HCT116 (cell line): ENCODE data around the gene SRGAP1. TPM values are rescaled to one million over a fixed set of nuclear protein-coding genes. Genes with fewer than 3 reads are reported as not detected.

Source experiments
- ATAC-seq: fragments of 200-7000 bp; cut with Tn5 transposase; 2 replicates; pipeline ENCODE4 v1.9.1; 2020; ENCODE audit warnings: mild to moderate bottlenecking, moderate library complexity
- BruUV-seq: library from RNA; stranded (reverse); fragments of 400-500 nt; replicated peaks from 2 replicates; lab custom pipeline; 2021; lab: Mats Ljungman, UMichigan
- CTCF ChIA-PET: fragments of 300-600 bp; sonication (Branson Sonifier 250); formaldehyde crosslinking; loops from one replicate; lab custom pipeline; 2021; ENCODE audit warnings: antibody characterized with exemption; lab: Charles Lee
- POLR2A ChIA-PET: fragments of 300-600, 350-600 bp; sonication (Branson Sonifier 250); formaldehyde crosslinking; loops from one replicate; lab custom pipeline; 2021; ENCODE audit warnings: antibody characterized with exemption; lab: Charles Lee
- RAD21 ChIA-PET, 2 experiments: fragments of 300-600 bp; sonication (Branson Sonifier 250); formaldehyde crosslinking; loops; one replicate each; lab custom pipeline; 2023; ENCODE audit warnings: low total read pairs in 2 of 2; ENCODE audit not compliant: uncharacterized antibody in 2 of 2, unreplicated experiment in 2 of 2, low non-redundant PET in 1 of 2; lab: Charles Lee
- DNase-seq: peaks from one replicate; pipeline ENCODE4 v3.0.0-alpha.2; 2010; ENCODE audit warnings: low read depth, low spot score
- H2AFZ ChIP-seq: fragments of 200-600 bp; shearing (Covaris generic), sonication (generic); 2 replicates; pipeline ENCODE4 v1.6.1; 2017; ENCODE audit warnings: low read depth, mixed run types, mixed read lengths, antibody characterized with exemption, low read length; ENCODE audit not compliant: poor library complexity, severe bottlenecking
- H3K27ac ChIP-seq: 2 replicates; pipeline ENCODE4 v1.5.1; 2012; ENCODE audit warnings: low read depth, low read length
- H3K27me3 ChIP-seq: fragments of 200-600 bp; sonication (generic); 2 replicates; pipeline ENCODE4 v1.6.1; 2016; ENCODE audit warnings: mixed run types, low read length, mixed read lengths; ENCODE audit not compliant: insufficient read depth
- H3K36me3 ChIP-seq, 2 experiments: fragments of 200-500 bp in 1 of 2; fragments of 200-600 bp in 1 of 2; sonication (Bioruptor generic) in 1 of 2; sonication (generic) in 1 of 2; 2 replicates each; pipeline versions ENCODE4 v1.5.1 to v1.6.1; 2014 to 2016; ENCODE audit warnings: low read length in 2 of 2, inconsistent platforms in 1 of 2, mixed read lengths in 1 of 2, mixed run types in 1 of 2; ENCODE audit not compliant: insufficient read depth in 2 of 2, control insufficient read depth in 1 of 2
- H3K4me1 ChIP-seq, 2 experiments: fragments of 200-600 bp in 1 of 2; sonication (generic) in 1 of 2; 2 replicates each; pipeline versions ENCODE4 v1.5.1 to v1.6.1; 2012 to 2017; ENCODE audit warnings: low read length in 2 of 2, inconsistent platforms in 1 of 2, mild to moderate bottlenecking in 1 of 2, mixed read lengths in 1 of 2, mixed run types in 1 of 2, moderate library complexity in 1 of 2; ENCODE audit not compliant: insufficient read depth in 2 of 2, control insufficient read depth in 1 of 2
- H3K4me2 ChIP-seq: fragments of 200-600 bp; sonication (generic); 2 replicates; pipeline ENCODE4 v1.6.1; 2017; ENCODE audit warnings: mixed run types, low read length, mixed read lengths
- H3K4me3 ChIP-seq, 2 experiments: fragments of 200-600 bp in 1 of 2; sonication (generic) in 1 of 2; replicated peaks in 1 of 2; 2 replicates each; pipeline ENCODE4 v1.5.1; 2011 to 2016; ENCODE audit warnings: low read length in 2 of 2, control low read depth in 1 of 2, low read depth in 1 of 2, mild to moderate bottlenecking in 1 of 2, mixed read lengths in 1 of 2, mixed run types in 1 of 2
- H3K79me2 ChIP-seq: fragments of 200-600 bp; sonication (generic); 2 replicates; pipeline ENCODE4 v1.6.1; 2017; ENCODE audit warnings: mild to moderate bottlenecking, mixed run types, low read length, moderate library complexity, mixed read lengths; ENCODE audit not compliant: insufficient read depth
- H3K9ac ChIP-seq: fragments of 200-600 bp; sonication (generic); 2 replicates; pipeline ENCODE4 v1.6.1; 2016; ENCODE audit warnings: low read length, mixed read lengths
- H3K9me2 ChIP-seq: fragments of 200-600 bp; sonication (generic), shearing (Covaris generic); 2 replicates; pipeline ENCODE4 v1.6.1; 2017; ENCODE audit warnings: mixed run types, mild to moderate bottlenecking, moderate library complexity; ENCODE audit not compliant: insufficient read depth
- H3K9me3 ChIP-seq, 2 experiments: fragments of 200-500 bp in 1 of 2; fragments of 200-600 bp in 1 of 2; sonication (Bioruptor generic) in 1 of 2; sonication (generic) in 1 of 2; 2 replicates each; pipeline ENCODE4 v1.6.1; 2014 to 2017; ENCODE audit warnings: low read length in 2 of 2, mixed read lengths in 2 of 2, inconsistent platforms in 1 of 2, low read depth in 1 of 2, mild to moderate bottlenecking in 1 of 2, mixed run types in 1 of 2, moderate library complexity in 1 of 2; ENCODE audit not compliant: control insufficient read depth in 1 of 2, insufficient read depth in 1 of 2
- H4K20me1 ChIP-seq: fragments of 200-600 bp; sonication (generic), shearing (Covaris generic); 2 replicates; pipeline ENCODE4 v1.6.1; 2017; ENCODE audit warnings: mixed run types, mild to moderate bottlenecking, moderate library complexity; ENCODE audit not compliant: insufficient read depth
- ATF3 ChIP-seq: IDR thresholded peaks from 2 replicates; pipeline ENCODE4 v1.6.1; 2012
- CBX3 ChIP-seq: IDR thresholded peaks from 2 replicates; pipeline ENCODE4 v1.6.1; 2012; ENCODE audit warnings: low read depth
- CEBPB ChIP-seq: IDR thresholded peaks from 2 replicates; pipeline ENCODE4 v1.6.1; 2012; ENCODE audit warnings: low read depth
- CTCF ChIP-seq, 3 experiments: fragments of 200-600 bp in 1 of 3; sonication (generic) in 1 of 3; IDR thresholded peaks in 2 of 3; conservative IDR thresholded peaks in 1 of 3; 2 replicates each; pipeline ENCODE4 v1.5.1; 2012 to 2017; ENCODE audit warnings: low read depth in 2 of 3, low read length in 2 of 3, antibody characterized with exemption in 1 of 3, borderline replicate concordance in 1 of 3, control low read depth in 1 of 3, mild to moderate bottlenecking in 1 of 3, mixed read lengths in 1 of 3, mixed run types in 1 of 3, moderate library complexity in 1 of 3; ENCODE audit not compliant: insufficient read depth in 1 of 3
- EGR1 ChIP-seq: IDR thresholded peaks from 2 replicates; pipeline ENCODE4 v1.6.1; 2012; ENCODE audit warnings: low read depth
- ELF1 ChIP-seq: IDR thresholded peaks from 2 replicates; pipeline ENCODE4 v1.6.1; 2012; ENCODE audit warnings: low read depth, borderline replicate concordance
- EZH2 ChIP-seq: fragments of 200-600 bp; sonication (generic); IDR thresholded peaks from 2 replicates; pipeline ENCODE4 v1.6.1; 2017; ENCODE audit warnings: antibody characterized with exemption, mixed run types
- EZH2phosphoT487 ChIP-seq: fragments of 200-600 bp; IDR thresholded peaks from 2 replicates; pipeline ENCODE4 v1.6.1; 2018; ENCODE audit warnings: antibody characterized with exemption, borderline replicate concordance
- FOSL1 ChIP-seq: IDR thresholded peaks from 2 replicates; pipeline ENCODE4 v1.6.1; 2012; ENCODE audit warnings: low read depth
- JUND ChIP-seq: IDR thresholded peaks from 2 replicates; pipeline ENCODE4 v1.6.1; 2012
- POLR2AphosphoS5 ChIP-seq: IDR thresholded peaks from 2 replicates; pipeline ENCODE4 v1.6.1; 2011; ENCODE audit warnings: mild to moderate bottlenecking, low read depth, low read length, moderate library complexity
- RAD21 ChIP-seq: IDR thresholded peaks from 2 replicates; pipeline ENCODE4 v1.6.1; 2012; ENCODE audit warnings: low read depth, mild to moderate bottlenecking
- REST ChIP-seq: IDR thresholded peaks from 2 replicates; pipeline ENCODE4 v1.6.1; 2012; ENCODE audit warnings: low read depth
- SP1 ChIP-seq: IDR thresholded peaks from 2 replicates; pipeline ENCODE4 v1.6.1; 2012; ENCODE audit warnings: low read depth
- SRF ChIP-seq: IDR thresholded peaks from 2 replicates; pipeline ENCODE4 v1.6.1; 2012; ENCODE audit warnings: low read depth
- TCF7L2 ChIP-seq: IDR thresholded peaks from 2 replicates; pipeline ENCODE4 v1.7.0; 2011; ENCODE audit warnings: borderline replicate concordance, inconsistent platforms; ENCODE audit not compliant: insufficient read depth, insufficient read length; ENCODE audit errors: extremely low read depth
- YY1 ChIP-seq: IDR thresholded peaks from 2 replicates; pipeline ENCODE4 v1.6.1; 2011; ENCODE audit warnings: low read length, low read depth, moderate library complexity, mild to moderate bottlenecking; ENCODE audit not compliant: insufficient replicate concordance; ENCODE audit errors: extremely low read depth
- ZNF274 ChIP-seq: fragments of 200-500 bp; sonication (Bioruptor generic); IDR thresholded peaks from 2 replicates; pipeline ENCODE4 v1.6.1; 2014; ENCODE audit warnings: mild to moderate bottlenecking, low read depth, low read length, inconsistent platforms
- intact Hi-C: fragments of 100-400 bp; cut with micrococcal nuclease; formaldehyde crosslinking; loops from 2 replicates; pipeline ENCODE4 v1.10.0; 2022
- total RNA-seq: library from RNA; stranded (reverse); gene quantifications from one replicate; pipeline ENCODE4 v1.2.1, GENCODE V29; 2021; ENCODE audit not compliant: unreplicated experiment

The SRGAP1 gene
- total RNA-seq, 1 experiment from 2014 or later, result 16.6 TPM

- no peak overlapping the region for H3K9ac ChIP-seq
- no peak overlapping the region for H3K4me2 ChIP-seq
- TF ChIP-seq ATF3, result no peak
- no peak for TF ChIP-seq REST
- TF ChIP-seq ELF1, result no peak
- no peak for TF ChIP-seq CEBPB
- TF ChIP-seq ZNF274, result no peak
- no peak for TF ChIP-seq SRF
- TF ChIP-seq TCF7L2, result no peak
- TF ChIP-seq EZH2phosphoT487, result no peak
- TF ChIP-seq POLR2AphosphoS5, result no peak
- no peak for TF ChIP-seq EZH2
- no peak for TF ChIP-seq CTCF (IDR thresholded peaks at IDR 0.05 in 2 of 3, conservative IDR thresholded peaks at IDR 0.05 in 1 of 3; ENCODE audit: borderline replicate concordance in 1 of 3, insufficient read depth in 1 of 3, low read depth in 2 of 3, low read length in 2 of 3)
- TF ChIP-seq CBX3, result no peak
- TF ChIP-seq SP1, result no peak
- TF ChIP-seq FOSL1, result no peak
- TF ChIP-seq EGR1, result no peak
- TF ChIP-seq RAD21, result no peak
- no peak for TF ChIP-seq YY1
- no peak for TF ChIP-seq JUND
- no peaks in the 10 kb centered on the region for H3K27me3 ChIP-seq
- intact Hi-C loops, result no loop called here
- ChIA-PET CTCF (no interaction called here), RAD21 (no interaction called here), POLR2A (no interaction called here)
- H2AFZ ChIP-seq, result no peak overlapping the region
- H3K9me2 ChIP-seq, result no peaks in the 10 kb centered on the region
- no peaks in the 10 kb centered on the region for H3K79me2 ChIP-seq
- H3K36me3 ChIP-seq, result no peaks in the 10 kb centered on the region
- H3K9me3 ChIP-seq, result no peaks in the 10 kb centered on the region
- no peak overlapping the region for H3K27ac ChIP-seq
- no peaks in the 10 kb centered on the region for H3K4me1 ChIP-seq
- no peaks in the 10 kb centered on the region for H4K20me1 ChIP-seq
- ATAC-seq (no peak), DNase-seq (no peak)
- BruUV-seq, result no TSS peak
- no peak overlapping the region for H3K4me3 ChIP-seq
Measured at GRCh38 chr12:63994704-63995103, 150.2 kb downstream of the SRGAP1 start.
